GM19372 (cell line): ENCODE results near the gene MARK3.
"Not testable (repeated sequence)": the region's sequence is repeated elsewhere in the genome, so short reads cannot be mapped to it uniquely, and the experiment has no call there.

Experiments used
- ATAC-seq: cut with Tn5 transposase; IDR thresholded peaks from one replicate; pipeline ENCODE4 v1.9.1; 2021; ENCODE audit warnings: mild to moderate bottlenecking, low read depth, moderate library complexity; ENCODE audit not compliant: unreplicated experiment

The MARK3 gene

DNA sequence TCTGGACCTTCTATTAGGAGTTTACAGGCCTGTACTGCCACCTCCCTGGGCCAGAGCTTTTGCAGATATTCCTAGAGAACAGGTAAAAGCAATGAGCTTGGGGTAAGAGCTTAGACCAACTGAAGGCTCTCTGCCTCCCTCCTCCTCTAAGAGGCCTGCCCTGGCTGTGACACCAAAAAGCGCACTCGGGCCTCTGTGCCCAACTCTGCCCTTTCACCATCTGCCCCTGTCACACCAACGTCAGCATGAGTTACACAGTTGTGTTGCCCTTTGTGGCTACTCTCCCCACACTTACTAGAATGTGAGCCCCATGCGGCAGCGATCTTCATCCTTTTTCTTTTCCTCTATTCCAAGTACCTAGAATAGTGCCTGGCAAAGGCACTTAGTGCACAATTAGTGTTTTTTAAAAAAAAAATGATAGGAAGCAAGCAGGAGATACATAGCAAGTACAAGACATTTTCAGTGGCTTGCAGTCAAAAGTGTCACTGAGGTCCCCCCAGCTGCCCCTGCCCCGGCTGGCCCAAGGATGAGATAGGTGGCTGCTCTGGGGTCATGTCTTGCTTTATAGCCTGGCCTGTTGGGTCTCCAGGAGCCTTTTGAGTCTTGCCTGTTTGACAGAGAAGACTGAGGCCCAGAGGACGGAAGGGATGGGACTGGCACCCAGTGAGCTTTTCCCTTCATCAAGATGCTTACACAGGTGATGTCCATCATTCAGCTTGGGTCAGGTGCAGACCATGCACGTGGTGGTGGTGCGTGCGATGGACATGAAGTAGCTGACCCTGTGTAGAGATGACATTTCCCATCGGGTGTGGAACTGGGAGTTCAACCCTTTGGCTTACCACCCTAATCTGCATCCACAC is 124.9 kb downstream of the MARK3 start:
- ATAC-seq, result no peak

DNA sequence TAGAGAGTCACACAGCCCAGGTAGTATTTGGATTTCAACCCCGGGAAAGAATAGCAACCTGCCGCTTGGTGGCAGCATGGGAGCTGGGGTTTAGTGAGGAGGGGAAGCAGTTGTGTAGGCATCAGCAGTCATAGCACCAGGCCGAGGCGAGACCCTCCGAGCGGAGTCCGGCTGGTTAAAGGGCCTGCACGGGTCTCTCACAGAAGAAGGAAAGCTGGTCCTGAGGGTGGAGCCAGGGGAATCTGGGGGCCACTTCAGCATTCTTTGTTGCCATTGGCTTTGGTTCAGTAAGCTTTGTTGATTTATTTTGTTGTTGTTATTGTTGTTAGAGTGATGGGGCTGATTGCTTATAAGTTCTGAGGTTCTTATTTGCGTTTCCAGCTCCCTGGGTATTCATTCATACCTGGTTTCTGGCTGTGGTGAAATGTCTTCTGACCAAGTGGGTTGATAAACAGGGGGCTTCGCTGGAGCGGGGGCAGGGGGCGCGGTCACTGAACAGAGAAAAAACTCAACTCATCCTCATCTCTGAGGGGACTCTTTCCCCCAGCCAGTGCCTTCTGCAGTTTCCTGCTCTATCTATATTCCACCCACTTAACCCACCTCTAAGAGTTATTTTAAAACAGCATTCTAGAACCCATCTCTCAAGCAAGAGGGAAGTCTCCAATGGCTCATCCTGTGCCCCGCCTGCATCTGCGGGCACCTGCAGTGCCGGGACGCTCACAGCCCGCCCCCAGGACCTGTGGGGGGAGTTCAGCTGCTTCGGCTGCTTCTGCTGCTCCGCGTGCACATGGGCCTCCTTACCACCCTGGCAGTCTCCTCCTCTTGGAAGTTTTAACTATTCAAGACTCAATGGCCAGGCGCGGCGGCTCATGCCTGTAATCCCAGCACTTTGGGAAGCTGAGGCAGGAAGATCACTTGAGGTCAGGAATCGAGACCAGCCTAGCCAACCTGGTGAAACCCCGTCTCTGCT is 125.8 kb downstream of the MARK3 start:
- ATAC-seq, result no peak

DNA sequence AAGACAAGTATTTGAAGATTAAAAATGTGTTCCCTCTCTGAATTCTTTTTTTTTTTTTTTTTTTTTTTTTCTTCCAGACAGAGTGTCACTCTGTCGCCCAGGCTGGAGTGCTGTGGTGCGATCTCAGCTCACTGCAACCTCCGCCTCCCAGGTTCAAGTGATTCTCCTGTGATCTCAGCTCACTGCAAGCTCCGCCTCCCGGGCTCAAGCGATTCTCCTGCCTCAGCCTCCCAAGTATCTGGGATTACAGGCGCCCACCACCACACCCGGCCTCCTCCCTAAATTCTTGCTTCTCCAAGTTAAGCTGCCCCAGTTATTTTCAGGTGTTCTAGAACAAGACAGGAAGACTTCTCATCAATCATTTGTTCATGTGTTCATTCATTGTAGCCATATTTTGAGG is 127.0 kb downstream of the MARK3 start:
- ATAC-seq, result not testable (repeated sequence)

DNA sequence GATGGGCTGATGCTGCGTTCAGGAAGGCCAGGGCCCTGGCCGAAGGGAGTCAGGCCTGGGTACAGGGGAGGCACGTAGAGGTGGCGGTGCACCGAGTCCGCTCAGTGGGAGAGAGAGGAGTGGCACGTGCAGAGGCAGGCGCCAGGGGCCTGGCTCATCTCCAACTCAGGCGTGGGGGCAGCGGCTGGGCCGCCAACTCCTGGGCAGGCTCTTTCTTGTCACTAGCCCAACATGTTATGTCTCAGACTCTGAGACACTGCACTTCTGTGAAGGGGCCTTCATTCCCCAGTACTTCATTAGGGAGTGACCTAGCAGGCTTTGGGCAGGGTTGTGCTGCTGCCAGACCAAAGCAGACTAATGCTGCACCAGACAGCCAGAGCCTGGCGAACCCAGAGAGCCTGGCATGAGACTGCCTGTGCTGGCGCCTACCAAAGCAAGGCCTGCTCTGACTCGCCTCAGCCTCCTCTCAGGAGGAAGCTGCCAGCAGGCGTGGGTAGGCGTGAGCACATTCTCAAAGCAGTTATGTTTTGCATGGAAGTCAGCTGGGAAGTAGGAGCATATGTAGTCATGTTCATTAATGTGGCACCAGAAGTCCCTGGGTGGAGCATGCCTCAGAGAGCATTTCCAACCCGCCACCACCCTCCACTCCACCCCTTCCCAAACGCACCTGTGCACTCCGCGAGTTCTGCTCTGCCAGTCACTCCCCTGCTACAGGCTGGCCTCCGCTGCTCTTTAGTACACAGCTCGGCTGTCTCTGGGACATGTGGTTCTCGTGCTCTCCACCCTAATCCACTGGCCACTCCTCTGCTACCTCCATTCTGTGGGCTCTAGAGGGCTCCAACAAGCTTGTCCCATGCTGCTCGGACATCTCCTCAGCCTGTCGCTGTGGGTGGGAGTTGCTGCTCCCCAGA is 127.7 kb downstream of the MARK3 start:
- ATAC-seq, result no peak

DNA sequence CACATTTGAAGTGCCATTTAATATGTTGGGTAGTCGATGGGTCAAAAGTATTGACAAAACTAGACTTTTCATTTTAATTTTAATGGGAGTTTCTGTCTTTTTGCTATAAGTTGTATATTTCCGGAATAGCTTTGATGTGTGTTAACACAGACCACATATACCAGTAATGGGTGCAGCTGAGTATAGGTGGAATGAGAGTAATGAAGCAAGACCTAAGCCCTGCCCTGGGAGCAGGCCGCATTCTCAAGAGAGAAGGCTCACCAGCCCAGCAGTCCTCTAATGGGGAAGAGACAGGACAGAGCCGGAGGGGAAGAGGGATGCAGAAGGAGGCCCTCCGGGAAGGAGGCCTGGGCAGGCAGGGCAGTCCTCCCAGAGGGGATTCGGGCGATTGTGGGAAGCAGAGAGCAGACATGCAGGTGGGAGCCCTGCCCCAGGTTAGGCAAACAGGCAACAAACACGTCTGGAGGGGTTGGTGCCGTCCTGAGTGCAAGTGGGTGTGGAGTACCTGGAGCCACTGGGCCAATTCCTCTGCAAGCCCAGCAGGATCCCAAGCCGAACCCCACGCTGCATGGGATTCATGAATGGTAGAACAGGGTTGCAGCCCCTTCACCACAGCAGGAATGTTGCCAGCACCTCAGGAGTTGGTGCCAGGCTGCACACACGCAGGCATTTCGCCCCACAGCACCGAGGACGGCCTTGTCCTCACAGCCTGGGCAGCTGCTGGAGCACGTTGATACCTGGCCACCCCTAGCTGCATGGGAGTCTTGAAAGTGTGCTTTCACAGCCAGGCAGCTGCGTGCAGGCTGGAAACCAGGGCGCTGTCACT is 129.6 kb downstream of the MARK3 start:
- ATAC-seq, result no peak

DNA sequence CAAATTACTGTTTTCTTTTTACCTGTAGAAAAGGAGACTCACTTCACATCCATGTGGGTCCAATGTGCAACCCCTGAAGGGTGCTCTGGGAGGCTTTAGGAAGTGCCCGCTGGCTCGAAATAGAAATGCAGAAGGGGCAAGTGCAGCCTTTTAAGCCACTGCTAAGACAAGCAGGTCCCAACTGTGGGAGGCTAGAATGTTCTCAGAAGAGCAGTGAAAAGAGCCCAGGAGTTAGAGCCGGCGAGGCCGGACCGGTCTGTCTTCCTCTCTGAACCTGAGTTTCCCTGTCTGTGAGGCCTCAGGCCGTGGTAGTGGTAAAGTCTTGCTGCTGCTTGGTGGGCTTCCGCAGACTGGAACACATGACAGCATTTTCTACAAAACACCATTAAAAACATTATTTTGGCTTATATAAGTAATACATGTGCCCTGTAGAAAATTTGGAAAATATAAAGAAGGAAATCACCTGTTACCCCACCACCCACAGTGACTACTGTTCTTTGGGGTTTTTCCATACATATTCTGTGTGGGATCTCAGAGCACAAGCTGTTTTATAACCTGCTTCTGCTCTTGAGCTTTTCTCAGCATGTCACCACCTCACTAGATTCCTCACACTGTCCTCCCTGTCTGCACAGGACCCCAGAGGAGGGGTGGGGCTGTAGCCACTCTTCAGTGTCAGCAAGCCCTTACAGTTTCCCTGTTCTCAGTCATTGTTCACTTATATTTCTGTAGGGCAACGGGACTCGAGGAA is 131.4 kb downstream of the MARK3 start:
- ATAC-seq, result no peak

DNA sequence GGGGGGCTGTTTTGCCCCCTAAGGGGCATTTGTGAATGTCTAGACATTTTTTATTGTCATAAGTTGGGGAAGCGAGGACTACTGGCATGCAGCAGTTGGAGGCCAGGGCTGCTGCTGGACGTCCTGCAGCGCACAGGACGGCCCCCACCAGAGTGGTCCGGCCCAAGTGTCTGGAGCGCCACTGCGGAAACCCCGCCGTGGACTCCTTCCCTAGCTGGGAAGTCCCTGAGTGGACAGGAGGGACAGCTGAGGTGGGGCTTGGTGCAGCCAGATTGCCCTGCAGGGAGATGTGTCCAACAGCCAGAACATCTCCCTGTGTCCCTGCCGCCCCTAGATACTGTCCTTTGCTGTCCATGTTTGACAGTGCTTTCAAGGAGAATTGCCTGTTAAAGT is 132.0 kb downstream of the MARK3 start:
- no peak for ATAC-seq

DNA sequence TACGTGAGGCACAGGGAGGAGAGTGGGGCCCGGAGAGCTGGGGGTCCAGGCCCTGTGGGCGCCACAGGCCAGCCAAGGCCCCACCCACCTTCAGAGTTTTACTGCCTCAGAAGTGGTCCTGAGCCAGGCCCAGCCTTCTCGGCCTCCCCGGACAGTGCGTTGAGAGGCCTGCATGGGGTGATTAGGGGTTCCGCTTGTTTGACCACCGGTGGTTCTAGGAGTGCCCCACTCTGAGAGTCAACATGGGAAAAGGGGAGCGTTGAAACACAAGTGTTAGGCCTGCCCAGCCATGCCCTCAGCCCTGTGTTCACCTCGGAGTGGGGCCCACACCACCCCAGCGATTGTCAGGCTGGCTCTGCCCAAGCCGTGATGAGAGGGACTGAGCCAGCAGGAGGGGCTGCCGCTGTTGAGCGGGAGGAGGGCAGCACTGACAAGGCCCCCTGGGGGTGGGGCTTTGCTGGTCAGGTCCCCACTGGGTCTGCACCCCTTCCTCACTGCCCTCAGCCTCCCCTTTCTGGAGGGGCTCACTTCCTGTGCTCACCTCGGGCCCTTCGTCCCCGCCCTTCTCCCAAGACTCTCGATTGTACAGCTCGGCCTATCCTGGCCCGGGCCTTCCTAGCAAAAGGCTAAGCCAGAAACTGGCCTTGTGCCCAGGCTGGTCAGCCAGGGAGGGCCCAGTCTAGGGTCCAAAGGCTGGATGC is 132.7 kb downstream of the MARK3 start:
- no peak for ATAC-seq

DNA sequence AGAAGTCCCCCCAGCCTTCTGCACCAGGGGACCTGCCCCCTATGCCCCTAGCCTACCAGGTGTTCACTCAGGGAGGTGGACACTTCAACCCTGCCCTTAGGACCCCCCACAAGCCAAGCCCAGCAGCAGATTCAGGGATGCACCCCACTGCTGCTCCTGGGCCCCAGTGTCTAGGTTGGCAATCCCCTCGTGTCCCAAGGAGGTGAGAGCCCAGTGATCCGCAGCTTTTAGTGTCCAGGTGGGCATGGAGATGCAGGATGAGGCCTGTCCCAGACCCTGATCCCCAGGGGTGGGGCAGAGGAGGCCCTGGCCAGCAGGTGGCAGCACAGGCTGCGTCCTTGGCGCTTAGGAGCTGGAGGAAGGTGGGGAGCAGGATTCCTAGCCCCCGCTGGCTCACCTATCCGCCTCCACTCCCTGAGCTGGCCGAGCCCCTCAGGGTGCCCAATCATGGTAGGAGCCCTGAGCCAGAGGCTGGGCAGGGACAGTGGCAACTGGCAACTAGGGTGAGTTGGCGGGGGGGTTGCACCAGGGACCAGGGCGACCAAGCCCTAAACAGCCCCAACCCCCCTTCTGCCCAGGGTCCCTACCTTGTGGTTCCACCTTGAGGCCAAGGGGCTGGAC is 133.3 kb downstream of the MARK3 start:
- no peak for ATAC-seq

DNA sequence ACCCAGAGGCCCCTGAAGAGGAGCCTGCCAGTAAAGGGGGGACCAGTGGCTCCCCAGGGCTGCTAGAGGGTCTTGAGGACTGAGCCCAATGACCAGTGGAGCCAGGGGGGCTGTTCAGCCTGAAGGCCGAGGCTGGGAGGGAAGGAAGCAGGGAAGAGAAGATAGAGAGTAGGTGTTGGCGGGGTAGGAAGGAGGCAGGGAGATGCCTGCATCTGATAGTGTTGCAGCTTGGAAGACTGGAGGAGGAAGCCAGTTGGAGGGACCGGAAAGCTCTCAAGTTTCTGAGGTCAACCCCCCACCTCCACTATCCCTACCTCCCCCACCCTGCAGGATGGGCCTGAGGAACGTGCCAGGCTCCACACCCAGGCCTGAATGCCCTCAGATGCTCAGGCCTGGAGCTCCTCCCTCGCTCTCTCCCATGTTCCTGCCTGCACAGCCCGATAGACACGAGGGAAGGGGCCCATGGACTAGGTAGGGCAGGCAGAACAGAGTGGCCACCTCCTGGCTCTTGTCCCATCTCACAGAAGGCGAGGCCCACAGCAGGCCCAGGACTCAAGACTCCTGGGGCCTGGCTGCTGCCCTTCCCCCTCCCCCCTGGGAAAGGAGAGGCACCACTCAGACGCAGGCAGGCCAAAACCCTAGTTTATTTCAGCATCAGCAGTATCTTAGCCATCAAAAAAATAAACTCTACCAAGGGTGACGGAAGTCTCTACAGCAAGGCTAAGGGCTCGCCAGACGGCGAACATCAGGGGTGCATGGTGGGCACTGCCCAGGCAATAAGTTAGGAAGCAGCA is 134.0 kb downstream of the MARK3 start:
- no peak for ATAC-seq

DNA sequence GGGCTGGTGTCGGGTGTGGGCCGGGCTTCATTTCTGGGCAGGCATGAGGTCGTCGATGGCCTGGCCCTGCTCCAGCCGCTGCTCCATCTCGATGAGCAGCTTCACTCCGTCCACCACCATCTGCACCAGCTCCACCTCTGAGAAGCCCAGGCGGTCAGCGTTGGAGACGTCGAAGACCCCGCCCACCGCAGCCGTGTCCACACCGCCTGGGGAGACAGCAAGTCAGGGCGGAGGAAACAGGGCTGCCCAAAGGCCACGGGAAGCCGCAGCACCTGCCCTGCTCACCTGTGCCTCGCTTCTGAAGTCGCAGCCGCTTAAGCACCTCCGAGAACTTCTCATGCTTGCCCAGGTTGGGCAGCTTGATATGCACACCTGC is 134.6 kb downstream of the MARK3 start:
- no peak for ATAC-seq

DNA sequence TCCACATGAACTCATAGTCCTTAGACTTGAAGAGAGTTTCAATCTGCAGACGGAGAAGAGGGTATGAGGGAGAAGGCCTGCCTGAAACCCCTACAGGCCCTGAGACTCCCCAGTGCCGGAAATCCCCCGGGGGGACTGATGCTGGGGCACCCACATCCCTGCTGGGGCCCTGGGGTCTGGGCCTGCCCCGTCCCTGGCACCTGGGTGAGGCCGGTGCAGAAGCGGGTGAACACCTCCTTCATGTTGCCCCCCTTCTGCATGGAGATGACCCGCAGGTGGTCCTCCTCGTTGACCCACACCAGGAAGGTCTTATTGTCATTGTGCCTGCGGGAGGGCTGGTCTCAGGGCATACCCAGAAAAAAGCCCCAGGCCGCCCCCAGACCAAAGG is 135.0 kb downstream of the MARK3 start:
- no peak for ATAC-seq

DNA sequence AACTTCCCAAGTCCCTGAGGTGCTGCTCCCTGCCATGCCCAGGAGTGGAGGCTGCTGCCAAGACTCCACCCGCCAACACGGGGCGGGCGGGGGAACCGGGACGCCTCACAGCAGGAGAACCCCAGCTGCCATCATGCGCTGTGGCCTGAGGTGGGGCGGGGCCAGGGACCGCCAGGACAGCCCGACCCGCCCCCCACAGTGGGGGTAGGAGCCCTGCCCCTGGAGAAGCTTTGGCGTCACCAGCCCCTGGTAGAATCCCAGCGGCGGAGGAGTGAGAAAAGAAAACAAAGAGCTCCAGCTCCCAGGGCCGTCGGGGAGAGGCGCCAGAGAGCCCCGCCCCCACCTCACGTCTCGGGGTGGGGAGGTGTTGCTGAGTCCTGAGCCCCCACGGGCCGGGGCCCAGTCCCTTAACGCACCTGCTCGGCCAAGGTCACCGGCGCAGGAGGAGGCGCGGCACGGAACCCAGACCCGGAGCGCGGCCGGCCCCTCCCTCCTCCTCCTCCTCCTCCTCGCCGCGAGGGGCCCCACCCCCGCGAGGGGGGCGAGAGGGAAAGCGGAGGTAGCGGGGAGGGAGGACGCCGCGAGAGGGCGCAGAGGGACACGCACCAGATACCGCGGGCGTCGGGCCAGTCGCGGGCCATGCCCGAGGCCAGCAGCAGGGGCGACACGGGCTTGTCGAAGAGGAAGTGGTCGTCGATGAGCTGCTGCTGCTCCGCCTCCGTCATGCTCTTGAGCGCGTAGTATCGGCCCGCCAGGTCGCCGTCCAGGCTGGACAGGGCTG is 135.6 kb downstream of the MARK3 start:
- ATAC-seq, result no peak

DNA sequence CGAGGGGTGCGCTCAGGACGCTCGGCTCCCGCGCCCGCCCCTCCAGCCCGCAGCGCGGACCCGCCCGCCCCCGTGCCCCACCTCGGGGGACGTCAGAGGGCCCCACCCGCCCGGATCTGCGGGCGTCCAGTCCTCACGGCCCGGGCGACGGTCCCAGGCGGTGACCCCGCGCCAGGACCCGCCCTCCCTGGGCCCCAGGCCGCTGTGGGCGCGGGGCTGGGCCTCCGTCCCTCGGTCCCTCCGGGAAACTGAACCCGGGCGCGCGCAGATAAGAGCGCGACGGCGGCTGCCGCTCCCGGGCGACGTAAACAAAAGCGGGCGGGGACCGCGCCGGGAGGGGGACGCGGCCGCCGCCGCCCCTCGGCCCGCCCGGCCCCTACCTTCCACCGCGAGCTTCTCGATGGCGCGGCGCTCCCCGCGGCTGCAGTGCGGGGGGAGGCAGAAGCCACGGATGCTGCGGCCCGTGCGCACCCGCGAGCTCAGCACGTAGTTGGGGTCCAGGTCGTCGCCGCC is 136.3 kb downstream of the MARK3 start:
- ATAC-seq, result no peak

DNA sequence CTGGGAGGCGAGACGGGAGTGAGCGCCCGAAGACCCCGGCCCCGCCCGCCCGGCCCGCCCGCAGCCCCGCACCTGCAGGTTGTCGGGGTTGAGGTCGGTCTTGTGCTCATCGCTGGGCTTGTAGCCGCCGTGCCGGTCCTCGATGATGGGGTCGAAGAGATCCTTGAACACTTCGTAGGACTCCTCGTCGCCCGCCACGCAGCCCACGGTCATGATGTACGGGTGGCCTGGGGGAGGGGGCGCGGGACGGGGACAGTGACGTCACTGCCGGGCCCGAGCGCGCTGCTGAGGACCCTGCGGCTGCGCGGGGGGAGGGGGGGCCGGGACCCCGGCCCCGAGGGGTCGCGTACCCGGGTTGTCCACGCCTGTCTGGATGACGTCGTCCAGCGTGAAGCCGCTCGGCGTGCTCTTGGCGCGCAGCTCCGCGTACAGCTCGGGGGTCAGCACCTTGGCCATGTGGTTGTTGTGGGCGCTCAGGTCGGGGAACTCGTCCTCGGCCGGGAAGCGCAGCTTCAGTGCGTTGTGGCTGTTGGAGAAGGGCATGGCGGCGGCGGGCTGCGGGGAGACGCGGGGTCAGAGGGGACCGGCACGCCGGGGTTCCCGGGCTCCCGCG is 136.8 kb downstream of the MARK3 start:
- no peak for ATAC-seq
